Adrenal gland (tissue), 5 donors: ENCODE measurements around the gene CAPRIN1.

Experiments
- POLR2A ChIP-seq, 2 donors: fragments of 450-650 bp; IDR thresholded peaks; one replicate each; pipeline ENCODE4 v1.6.1; 2017; ENCODE audit warnings: antibody characterized with exemption in 2 of 2, mild to moderate bottlenecking in 2 of 2, moderate library complexity in 1 of 2
- TF ChIP-seq, protein P1 (sequence below), 6 experiments: fragments of 450-650 bp in 4 of 6; fragments of 200-600 bp in 2 of 6; sonication (generic) in 1 of 6; IDR thresholded peaks; 1 replicate in 5 of 6; 2 replicates in 1 of 6; pipeline versions ENCODE4 v1.5.1 to v1.8.0; 2016 to 2021; ENCODE audit warnings: antibody characterized with exemption in 6 of 6, mild to moderate bottlenecking in 2 of 6, moderate library complexity in 1 of 6
- donor health status: DM: no; HTN: no; CAD: no.

- TF ChIP-seq POLR2A (IDR thresholded peaks at IDR 0.05) = no peak
- TF ChIP-seq, protein P1, sequence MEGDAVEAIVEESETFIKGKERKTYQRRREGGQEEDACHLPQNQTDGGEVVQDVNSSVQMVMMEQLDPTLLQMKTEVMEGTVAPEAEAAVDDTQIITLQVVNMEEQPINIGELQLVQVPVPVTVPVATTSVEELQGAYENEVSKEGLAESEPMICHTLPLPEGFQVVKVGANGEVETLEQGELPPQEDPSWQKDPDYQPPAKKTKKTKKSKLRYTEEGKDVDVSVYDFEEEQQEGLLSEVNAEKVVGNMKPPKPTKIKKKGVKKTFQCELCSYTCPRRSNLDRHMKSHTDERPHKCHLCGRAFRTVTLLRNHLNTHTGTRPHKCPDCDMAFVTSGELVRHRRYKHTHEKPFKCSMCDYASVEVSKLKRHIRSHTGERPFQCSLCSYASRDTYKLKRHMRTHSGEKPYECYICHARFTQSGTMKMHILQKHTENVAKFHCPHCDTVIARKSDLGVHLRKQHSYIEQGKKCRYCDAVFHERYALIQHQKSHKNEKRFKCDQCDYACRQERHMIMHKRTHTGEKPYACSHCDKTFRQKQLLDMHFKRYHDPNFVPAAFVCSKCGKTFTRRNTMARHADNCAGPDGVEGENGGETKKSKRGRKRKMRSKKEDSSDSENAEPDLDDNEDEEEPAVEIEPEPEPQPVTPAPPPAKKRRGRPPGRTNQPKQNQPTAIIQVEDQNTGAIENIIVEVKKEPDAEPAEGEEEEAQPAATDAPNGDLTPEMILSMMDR (IDR thresholded peaks at IDR 0.05) = no peak
Measured at GRCh38 chr11:34072041-34072440, 20.5 kb downstream of the CAPRIN1 start.
